Osteoblast (primary cell): ENCODE measurements around the gene AACS. TPM values are rescaled to one million over a fixed set of nuclear protein-coding genes. Genes with fewer than 3 reads are reported as not detected.

Source experiments
- DNase-seq: peaks from one replicate; pipeline ENCODE4 v3.0.0; 2011; ENCODE audit warnings: low spot score, mixed read lengths; ENCODE audit not compliant: insufficient read length; ENCODE audit errors: missing footprints
- H2AFZ ChIP-seq: 2 replicates; pipeline ENCODE4 v1.6.0; 2011; ENCODE audit warnings: mild to moderate bottlenecking, low read length
- H3K27ac ChIP-seq: 2 replicates; pipeline ENCODE4 v1.5.1; 2011; ENCODE audit warnings: mild to moderate bottlenecking, low read depth, low read length, moderate library complexity
- H3K27me3 ChIP-seq: 2 replicates; pipeline ENCODE4 v1.6.0; 2012; ENCODE audit warnings: mild to moderate bottlenecking, control low read depth, inconsistent platforms, low read length, moderate library complexity; ENCODE audit not compliant: insufficient read depth
- H3K36me3 ChIP-seq: 2 replicates; pipeline ENCODE4 v1.5.1; 2011; ENCODE audit warnings: mild to moderate bottlenecking, low read length, control low read depth, moderate library complexity; ENCODE audit not compliant: insufficient read depth
- H3K4me1 ChIP-seq: 2 replicates; pipeline ENCODE4 v1.5.1; 2011; ENCODE audit warnings: mild to moderate bottlenecking, low read length, control low read depth, moderate library complexity; ENCODE audit not compliant: insufficient read depth
- H3K4me2 ChIP-seq: 2 replicates; pipeline ENCODE4 v1.6.0; 2011; ENCODE audit warnings: mild to moderate bottlenecking, low read length; ENCODE audit not compliant: insufficient read depth
- H3K4me3 ChIP-seq: fragments of 200-600 bp; sonication (generic); 3 replicates; pipeline ENCODE4 v1.5.1; 2012; ENCODE audit warnings: mild to moderate bottlenecking, low read length, inconsistent platforms; ENCODE audit not compliant: insufficient read depth
- H3K79me2 ChIP-seq: 2 replicates; pipeline ENCODE4 v1.6.0; 2012; ENCODE audit warnings: mild to moderate bottlenecking, low read length, control low read depth, inconsistent platforms; ENCODE audit not compliant: insufficient read depth
- H3K9me3 ChIP-seq: 2 replicates; pipeline ENCODE4 v1.5.1; 2011; ENCODE audit warnings: low read depth, low read length, control low read depth
- H4K20me1 ChIP-seq: 2 replicates; pipeline ENCODE4 v1.6.0; 2012; ENCODE audit warnings: mild to moderate bottlenecking, low read length, control low read depth; ENCODE audit not compliant: insufficient read depth
- total RNA-seq: library from RNA; depleted of rRNA; stranded (reverse); fragments of >200 nt; gene quantifications from 2 replicates; pipeline ENCODE4 v1.2.3, GENCODE V29; 2012
- TF ChIP-seq, protein P1 (sequence below): IDR thresholded peaks from 2 replicates; pipeline ENCODE4 v1.5.1; 2011; ENCODE audit warnings: mild to moderate bottlenecking, low read depth, low read length, moderate library complexity; ENCODE audit errors: extremely low read depth

The AACS gene
- total RNA-seq, 1 donor: 26.4 TPM

GRCh38 chr12:125093681-125094330, 28.6 kb downstream of the AACS start:
- Histone ChIP-seq H4K20me1 (peaks cover 9% of the 10 kb centered on the region), H3K36me3 (peaks cover 5% of the 10 kb centered on the region), H3K27ac (no peak overlapping the region), H3K4me2 (no peak overlapping the region), H3K4me3 (no peak overlapping the region), H3K27me3 (no peaks in the 10 kb centered on the region), H3K4me1 (no peaks in the 10 kb centered on the region), H3K79me2 (no peaks in the 10 kb centered on the region), H3K9me3 (no peaks in the 10 kb centered on the region), H2AFZ (no peak overlapping the region)
- peak; percentile 52 for DNase-seq
- TF ChIP-seq, protein P1, sequence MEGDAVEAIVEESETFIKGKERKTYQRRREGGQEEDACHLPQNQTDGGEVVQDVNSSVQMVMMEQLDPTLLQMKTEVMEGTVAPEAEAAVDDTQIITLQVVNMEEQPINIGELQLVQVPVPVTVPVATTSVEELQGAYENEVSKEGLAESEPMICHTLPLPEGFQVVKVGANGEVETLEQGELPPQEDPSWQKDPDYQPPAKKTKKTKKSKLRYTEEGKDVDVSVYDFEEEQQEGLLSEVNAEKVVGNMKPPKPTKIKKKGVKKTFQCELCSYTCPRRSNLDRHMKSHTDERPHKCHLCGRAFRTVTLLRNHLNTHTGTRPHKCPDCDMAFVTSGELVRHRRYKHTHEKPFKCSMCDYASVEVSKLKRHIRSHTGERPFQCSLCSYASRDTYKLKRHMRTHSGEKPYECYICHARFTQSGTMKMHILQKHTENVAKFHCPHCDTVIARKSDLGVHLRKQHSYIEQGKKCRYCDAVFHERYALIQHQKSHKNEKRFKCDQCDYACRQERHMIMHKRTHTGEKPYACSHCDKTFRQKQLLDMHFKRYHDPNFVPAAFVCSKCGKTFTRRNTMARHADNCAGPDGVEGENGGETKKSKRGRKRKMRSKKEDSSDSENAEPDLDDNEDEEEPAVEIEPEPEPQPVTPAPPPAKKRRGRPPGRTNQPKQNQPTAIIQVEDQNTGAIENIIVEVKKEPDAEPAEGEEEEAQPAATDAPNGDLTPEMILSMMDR: no peak

DNA sequence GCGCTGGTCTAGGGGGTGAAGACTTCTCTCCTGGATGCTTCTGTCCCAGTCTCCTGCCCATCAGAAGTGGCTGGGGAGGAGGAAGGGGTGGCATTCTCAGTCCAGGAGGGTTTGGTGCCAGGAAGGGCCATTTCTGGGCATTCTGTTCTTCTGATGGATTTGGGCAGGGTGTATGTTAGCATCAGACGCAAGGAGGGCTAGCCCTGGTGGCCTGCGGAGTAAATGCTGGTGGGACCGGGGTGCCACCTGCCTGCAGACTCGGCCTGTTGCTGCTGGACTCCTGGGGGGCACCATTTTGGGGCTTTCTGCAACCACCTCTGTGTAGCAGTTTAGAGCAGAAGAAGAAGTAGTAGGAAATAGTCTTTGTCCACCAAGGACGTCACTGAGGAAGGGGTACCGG, 31.7 kb downstream of the AACS start:
- no peak for DNase-seq
- Histone ChIP-seq H3K9me3 (no peaks in the 10 kb centered on the region), H4K20me1 (peaks cover 7% of the 10 kb centered on the region), H3K36me3 (peaks cover 5% of the 10 kb centered on the region), H2AFZ (no peak overlapping the region), H3K27ac (no peak overlapping the region), H3K4me1 (no peaks in the 10 kb centered on the region), H3K27me3 (no peaks in the 10 kb centered on the region), H3K79me2 (no peaks in the 10 kb centered on the region), H3K4me2 (no peak overlapping the region), H3K4me3 (no peak overlapping the region)
- TF ChIP-seq, protein P1: no peak

DNA sequence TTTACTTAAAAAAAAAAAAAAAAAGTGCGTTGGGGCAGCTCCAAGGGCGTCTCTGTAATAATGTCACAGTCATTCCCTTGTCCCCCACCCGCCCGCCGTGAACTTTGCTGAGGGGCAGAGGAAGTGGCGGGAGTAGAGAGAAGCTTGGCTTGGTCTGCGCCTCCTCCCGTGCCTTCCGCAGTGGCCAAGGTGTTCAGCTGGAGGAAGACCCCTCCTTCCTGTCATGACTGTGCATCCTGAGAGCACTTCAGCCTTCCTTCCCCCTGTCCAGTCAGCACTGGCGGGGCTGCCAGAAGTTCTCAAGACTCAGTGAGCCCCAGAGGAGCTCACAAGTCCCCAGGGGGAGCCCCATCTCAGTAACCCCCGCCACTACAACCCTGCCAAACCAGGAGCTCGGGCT, 32.2 kb downstream of the AACS start:
- TF ChIP-seq, protein P1: no peak
- Histone ChIP-seq H3K9me3 (no peaks in the 10 kb centered on the region), H3K4me2 (no peak overlapping the region), H4K20me1 (peaks cover 7% of the 10 kb centered on the region), H3K79me2 (no peaks in the 10 kb centered on the region), H3K27me3 (no peaks in the 10 kb centered on the region), H3K27ac (no peak overlapping the region), H3K4me3 (no peak overlapping the region), H3K4me1 (no peaks in the 10 kb centered on the region), H2AFZ (no peak overlapping the region), H3K36me3 (peaks cover under 1% of the 10 kb centered on the region)
- DNase-seq: no peak

GRCh38 chr12:125098676-125099408, 33.6 kb downstream of the AACS start:
- H4K20me1 ChIP-seq: peaks cover 3% of the 10 kb centered on the region
- TF ChIP-seq, protein P1: no peak

More at GRCh38 chr12:125098676-125099408, 33.6 kb downstream of the AACS start:
- DNase-seq: no peak
- H3K79me2 ChIP-seq: no peaks in the 10 kb centered on the region
- no peaks in the 10 kb centered on the region for H3K4me1 ChIP-seq
- peaks cover 7% of the 10 kb centered on the region for H3K36me3 ChIP-seq
- no peak overlapping the region for H3K27ac ChIP-seq
- H2AFZ ChIP-seq: no peak overlapping the region
- H3K9me3 ChIP-seq: no peaks in the 10 kb centered on the region
- H3K27me3 ChIP-seq: no peaks in the 10 kb centered on the region
- no peak overlapping the region for H3K4me3 ChIP-seq
- no peak overlapping the region for H3K4me2 ChIP-seq
